NCI-H2227 treated with DMSO at 0.1 percent for 48 hours (cell line): ENCODE data around the gene UROS.

Source experiments
- DNase-seq: peaks from one replicate; lab custom pipeline; 2025; lab: John Stamatoyannopoulos, UW

Gene UROS

DNA sequence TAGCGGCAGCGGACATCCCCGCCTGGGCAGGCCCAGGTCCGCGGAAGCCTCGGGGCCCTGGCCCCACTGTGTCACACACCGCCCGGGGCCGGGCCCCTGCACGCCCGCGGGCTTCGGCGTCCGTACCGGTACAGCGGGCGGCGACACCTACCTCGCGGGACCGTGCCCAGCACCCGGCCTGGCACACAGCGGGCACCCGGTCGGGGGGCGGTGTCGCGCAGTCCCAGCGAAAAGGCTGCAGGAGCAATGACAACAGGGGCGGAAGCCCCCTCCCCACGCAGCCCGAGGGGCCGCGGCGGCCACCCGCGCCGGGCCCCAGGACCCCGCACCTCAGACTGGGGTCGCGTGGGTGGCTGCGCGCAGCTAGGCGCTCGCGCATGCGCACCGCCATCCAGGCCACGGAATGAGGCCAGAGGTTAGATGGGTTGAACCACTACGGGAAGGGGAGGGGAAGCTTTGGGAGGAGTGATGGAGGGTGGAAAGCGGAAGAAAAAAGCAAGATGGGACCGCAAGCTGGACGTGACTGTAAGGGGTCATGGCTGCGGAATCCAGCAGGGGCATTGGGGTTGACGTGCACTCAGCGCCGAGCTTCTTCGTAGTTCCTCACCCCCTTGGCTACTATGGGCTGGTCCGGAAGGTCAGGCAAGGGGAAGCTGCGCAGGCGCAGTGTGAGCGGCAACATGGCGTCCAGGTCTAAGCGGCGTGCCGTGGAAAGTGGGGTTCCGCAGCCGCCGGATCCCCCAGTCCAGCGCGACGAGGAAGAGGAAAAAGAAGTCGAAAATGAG lies at the start of gene UROS, which contains the start of gene BCCIP:
Gene UROS (minus strand): TSS at position 381 of the 785 bp plus-strand sequence. CDS start 6,759 bp downstream, outside the sequence.
Gene BCCIP (plus strand): TSS at position 669 of the 785 bp plus-strand sequence. CDS start 12 bp downstream, at position 681.
- peak; percentile 75 for DNase-seq

DNA sequence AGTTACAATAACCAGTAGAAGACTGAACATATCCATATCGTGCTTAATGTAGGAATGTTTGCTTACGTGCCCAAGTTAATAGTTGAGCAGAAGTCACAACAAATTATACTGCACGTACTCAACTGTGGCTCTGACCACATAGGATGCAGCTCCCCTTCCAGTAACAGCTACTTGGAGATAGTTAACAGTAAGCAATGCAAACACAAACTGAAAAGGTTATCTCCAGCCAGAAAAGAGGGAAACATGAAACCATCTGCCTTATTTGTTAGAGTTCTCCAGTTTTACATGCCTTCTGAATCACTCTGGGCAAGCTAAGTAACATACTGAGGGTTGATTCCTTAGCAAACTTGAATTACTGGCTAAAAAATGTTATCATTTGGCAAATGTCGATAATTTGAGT lies 48.3 kb upstream of the UROS start:
- no peak for DNase-seq

DNA sequence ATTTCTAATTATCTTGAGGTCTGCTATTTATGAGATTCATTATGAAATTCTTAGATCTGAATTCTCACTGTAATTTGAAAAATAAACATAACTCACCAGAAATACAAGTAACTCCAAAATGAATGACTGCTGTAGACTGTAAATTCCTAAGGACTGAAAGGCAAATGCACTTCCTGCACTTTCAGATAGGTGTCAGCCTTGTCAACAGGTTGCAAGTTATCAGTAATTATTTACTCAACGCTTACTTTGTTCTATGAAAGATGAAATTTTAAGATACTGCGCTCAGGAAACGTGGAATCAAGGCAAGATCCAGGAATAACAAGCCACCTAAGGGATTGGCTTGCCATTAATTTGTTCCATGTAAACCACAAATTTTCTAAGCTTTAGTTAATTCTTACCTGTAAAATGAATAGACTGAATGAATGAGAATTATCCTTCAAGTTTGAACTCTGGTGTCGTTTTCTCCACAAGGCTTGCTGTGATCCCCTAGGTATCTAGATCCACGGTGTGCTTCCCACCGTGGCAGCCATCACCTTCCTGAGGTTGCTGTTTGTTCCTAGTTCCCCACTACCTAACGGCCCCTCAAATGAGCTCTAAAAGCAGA lies 45.4 kb upstream of the UROS start:
- DNase-seq = peak; percentile 55

DNA sequence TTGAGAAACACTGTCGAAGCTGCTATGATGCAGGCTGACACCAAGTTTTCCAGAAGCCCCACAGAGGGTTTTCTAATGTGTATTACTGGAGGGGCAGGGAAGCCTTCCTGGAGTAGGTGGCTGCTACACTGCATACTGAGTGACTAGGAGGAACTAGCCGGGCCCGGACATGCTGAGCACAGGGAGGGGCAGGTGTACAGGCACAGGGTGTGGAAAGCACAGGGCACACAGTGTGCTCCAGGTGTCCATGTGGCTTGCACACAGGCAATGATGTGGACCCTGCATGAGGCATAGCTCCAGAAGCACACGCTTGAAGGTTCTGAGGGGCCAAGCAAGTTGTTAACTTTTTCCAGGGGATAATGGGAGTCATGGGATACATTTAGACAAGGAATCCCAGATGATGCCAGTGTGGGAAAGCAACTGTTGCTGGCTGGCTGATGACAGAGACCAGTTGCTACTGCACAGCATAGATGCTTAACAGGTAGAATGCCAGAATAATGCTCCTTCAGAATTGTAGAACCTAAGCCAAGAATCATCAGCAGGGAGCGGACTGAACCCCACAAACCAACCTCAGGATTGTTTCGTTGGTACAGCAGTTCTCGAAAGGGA lies 43.5 kb upstream of the UROS start:
- no peak for DNase-seq

DNA sequence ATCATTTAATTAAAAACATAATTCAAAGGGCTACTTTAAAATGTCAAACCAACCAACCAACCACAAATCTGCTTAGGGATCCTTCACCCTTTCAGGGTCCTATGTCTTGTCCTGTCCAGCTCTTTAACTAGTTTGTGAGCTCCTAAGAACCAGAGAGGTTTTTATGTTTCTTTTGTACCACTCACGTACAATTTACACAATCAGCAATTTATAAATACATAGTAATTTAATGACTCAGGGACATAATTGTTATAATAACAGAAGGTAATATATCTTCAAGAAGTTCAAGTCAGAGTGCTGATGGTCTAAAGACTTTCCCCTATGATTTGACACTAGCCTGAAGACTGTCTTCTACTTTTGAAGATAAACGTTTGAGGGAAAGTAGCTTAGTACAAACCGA lies 42.1 kb upstream of the UROS start:
- DNase-seq = no peak

DNA sequence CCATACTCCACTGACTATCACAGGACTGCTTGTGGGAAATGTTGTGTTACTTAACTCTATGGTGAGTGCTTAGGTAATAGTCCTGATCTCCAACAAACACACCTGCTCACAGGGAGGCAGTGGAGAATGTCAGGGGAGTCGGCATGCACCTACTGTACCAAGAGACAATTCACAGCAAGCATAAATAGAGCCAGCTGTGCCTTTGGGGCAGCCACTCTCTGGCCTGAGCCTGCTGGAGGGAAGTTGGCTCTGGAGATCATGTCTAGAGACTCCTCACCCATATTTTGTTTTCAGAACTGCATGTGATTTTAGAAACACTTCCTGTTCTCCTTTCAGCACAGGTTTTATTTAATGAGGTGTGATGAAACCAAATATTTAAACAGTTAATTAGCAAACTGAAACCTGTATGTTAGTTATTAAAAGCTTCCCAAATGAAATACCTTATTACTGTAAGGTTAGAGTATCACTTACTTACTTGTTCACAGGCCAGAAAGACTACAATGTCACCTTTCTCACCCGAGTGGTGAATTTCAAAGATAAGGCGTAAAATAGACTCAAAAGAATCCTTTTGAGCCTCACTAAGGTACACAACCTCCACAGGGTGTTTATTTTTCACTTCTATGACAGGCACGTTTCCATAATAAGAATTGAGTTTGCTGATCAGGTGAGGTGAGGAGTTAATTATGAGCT lies 36.2 kb upstream of the UROS start:
- DNase-seq = no peak

DNA sequence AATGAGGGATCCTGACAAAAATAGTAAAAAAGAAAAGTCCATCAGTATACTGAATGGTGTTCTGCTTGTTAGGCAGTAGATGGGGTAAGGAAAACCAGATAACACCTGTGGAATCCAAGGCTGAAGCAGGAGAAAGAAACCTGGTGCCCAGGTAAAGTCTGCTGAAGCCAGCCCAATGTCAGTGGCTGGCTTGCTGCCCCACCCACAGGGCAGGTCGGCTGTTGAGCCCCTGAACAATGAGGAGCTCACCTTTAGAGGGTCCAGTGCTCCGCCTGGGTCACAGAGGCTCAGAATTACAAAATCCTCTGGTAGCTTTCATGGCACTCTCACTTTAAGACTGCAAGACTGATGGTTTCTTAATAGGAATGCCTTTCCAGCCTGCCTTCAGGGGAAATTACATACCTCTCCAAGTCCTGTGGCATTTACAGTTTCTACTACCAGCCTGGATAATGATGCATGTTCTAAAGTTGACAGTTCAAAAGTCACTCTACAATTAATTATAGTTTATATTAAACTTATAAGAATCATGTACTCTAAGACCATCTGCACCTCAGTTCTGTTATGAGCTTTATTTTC lies 34.2 kb upstream of the UROS start:
- DNase-seq = no peak

DNA sequence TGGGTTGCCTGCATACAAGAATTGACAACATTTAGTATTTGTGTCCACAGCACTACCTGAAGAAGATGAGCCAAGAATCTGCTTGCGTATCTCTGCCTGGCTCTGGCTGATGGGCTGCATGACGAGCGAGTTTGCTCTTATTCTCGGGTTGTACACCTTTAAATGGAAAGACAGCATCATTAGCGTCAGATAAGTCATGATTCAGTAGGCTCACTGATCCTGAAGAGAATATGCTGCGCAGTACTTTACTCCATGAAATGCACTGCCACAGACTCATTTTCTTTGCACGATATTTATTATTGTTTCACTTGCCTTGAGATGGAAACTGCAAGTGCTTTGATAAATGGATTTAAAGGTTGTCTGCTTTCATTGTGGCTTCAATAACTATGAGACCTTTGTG lies 29.4 kb upstream of the UROS start:
- no peak for DNase-seq

DNA sequence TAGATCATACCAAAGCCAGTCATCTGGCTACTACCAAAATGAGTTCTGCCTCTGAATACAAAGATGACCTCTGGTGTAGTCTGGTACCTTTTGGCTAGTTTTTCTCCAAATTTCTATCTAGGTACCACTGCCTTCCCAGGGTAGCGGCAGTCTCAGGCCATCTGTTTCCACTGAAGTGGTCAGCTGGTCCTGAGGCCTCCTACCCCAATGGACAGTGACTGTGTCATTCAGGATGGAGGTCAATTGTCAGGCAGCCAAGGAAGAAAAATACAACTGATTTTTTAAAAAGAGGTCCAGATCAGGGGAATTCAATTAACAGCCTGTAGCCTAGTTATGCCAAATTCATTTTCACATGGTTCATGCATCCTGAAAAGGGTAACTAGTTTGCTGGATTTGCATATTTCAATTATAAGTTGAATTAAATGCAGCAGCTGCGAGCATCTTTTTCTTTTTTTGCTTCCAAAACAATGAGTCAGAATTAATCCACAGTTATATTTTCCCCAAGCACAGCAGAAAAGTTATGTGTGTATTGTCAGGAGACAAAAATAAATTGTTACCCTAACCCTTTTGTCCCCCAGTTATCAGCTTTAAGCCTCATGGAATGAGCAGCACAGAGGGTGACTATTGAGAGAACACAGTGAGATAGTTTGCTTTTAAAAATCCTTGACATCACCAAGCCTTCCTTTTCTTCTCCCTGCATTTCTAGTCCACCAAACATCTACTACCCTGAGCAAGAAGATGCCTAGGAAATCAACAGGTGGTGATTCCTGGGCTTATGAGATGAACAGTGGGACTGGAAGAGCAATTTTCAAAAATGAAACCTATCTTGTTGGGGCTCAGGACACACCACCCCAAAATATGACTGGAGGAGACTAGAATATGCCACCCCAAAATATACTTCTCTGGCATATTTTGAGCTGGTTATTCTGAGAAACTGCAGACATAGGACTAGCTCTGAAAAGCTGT lies 28.0 kb upstream of the UROS start:
- no peak for DNase-seq

DNA sequence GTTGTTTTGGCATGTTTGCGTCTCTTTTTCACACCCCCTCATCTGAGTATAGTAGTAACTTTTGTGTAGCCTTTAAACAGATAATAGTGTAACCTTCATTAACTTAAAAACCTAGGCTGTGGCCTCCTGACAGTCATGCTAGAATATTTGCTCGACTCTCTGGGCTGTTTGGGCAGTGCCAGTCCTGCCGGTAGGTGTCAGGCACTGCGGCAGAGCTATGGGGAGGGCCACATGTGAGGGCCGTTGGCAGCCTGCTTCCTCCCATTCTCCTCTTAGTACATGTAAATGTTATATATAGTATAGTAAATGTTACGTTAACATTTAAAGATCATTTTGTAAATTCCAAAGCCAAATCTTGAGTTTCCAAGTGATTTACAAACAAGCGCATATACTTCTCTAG lies 26.4 kb upstream of the UROS start:
- DNase-seq = no peak

DNA sequence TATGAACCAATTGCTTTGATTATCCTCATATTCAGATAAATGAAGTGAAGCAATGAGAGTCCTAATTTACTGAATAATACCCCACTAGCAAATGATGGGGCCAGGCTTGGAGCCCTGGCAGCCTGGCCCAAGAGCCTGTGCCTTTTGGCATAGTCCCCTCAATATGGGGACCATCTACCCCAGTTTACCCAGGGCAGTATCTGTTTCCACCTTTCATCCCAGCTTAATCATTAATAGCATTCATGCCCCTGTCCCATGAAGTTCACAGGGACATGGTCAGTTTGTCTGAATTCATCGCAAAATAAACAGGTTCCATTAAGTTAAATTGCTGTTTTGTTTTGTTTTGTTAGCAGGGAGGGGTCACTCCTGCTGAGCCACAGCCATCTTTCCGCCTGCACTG lies 25.8 kb upstream of the UROS start:
- DNase-seq = no peak

DNA sequence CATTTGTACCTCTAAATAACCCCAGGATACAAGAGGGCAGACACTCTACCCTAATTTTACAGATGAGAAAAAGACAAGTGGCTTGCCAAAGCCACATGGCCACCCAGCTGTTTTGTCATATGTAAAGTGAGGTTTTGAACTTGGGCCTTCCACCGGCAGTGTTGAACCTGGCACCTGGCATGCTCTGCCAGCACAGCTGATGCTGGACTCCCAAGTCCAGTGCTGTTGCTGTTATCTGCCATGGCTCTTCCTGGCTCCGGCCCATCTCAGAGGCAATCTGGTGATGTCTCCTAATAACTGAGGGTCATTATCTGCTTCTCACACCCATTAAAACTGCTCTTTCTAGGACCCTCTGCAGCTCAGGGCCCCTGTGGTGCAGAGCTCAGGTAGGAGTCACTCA lies 25.3 kb upstream of the UROS start:
- DNase-seq = no peak

DNA sequence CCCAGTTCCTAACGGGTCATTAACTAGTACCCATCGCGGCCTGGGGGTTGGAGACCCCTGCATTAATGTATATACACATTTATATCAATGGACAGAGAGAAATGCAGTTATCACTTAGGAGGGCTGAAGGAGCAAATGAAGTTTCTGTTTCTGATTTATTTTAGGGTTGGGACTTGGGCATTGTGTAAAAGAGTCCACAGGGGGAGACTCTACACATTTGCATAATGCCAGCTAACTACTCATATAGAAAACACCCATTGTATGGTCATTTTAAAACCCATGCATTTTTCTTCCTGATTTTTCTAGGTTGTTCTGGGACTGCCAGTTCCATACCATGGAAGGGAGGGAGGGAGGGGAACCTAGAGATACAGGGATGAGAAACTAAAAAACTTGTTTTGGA lies 23.8 kb upstream of the UROS start:
- DNase-seq = no peak

DNA sequence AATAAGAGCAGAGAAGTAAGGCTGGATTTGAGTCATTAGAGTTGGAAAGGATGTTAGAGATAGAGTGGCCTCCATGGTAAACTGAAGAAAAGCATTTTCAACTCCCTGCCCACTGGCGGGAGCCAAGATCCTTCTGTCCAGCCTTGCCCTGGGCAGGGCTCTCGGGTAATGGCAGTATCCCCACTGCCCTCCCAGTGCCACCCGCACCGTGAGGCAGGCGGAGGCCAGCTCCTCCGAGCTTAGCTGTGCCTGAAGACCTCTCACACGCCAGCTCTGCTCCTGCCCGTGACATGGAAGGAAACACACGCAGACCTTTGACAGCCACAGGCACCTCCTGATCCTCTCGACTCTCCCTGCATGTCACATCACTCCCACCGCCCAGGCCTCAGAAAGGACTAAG lies 22.6 kb upstream of the UROS start:
- no peak for DNase-seq

DNA sequence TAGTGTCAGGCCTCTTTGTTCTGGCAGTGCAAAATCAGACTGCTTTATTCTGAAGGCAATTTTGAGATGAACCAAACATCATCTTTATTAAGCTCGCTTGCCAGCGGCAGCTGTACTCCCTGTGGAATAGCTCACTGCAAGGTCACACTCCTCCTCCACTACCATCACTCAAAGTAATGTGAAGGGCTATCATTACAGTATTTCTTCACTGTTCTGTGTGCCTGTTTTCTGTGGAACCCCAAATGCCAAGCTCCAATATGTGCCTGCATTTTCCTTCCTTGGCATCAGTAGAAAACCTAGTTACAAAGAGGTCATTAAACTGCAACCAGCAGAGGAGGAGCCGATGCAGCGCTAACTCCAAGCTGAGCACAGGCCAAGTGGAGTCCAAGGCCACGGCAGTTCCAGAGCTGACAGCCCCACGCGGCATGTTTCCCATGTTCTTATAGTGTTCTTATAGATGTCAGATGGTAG lies 21.7 kb upstream of the UROS start:
- peak; percentile 42 for DNase-seq

DNA sequence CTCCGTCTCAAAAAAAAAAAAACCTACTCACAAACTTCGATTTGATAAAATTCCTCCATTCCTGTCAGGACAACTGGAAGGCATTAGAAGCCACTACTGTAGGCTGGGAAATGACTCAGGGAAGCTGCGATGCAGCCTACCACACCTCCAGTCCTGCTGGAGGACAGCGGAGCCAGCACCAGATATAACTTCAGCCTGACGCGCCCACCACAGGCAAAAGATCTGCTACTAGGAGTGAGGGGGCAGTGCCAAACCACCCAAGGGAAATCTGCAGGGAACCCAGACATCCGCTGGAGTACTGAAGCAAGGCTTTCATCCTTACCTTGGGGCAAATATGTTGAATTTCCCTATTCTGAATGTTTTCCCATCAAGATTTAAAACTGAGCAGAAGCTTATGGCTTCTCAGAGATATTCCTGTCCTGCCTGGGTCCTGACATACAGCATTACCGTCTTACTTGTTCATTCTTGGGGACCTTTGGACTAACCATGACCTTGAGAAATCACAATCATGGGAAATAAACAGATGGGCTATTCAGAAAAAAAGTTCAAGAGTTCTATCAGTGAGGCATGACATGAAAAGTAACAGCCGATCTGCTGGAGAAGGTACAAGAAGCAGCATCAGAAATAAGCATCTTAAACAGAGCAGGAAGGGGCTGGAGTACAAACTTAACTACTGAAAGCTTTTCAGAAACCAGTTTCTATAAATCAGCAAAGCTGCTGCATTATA lies 20.7 kb upstream of the UROS start:
- no peak for DNase-seq

DNA sequence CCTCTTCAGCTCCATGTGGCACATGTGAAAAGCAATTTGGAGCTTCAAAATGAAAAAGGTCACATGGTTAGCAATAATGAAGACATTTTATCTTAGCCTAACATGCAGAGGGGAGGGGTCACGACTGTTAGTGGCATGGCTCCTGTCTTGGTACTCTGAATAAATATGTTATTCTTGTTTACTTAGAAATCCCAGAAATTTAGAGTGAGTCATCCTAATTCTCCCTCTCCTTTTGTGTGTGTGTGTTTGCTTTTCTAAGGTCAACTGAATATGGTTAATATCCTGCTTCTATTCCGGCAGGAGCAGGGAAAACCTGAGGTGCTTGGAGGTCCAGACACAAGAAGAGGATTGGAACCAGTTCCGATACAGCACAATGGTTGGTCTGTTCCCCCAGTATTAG lies 17.9 kb upstream of the UROS start:
- DNase-seq = no peak

DNA sequence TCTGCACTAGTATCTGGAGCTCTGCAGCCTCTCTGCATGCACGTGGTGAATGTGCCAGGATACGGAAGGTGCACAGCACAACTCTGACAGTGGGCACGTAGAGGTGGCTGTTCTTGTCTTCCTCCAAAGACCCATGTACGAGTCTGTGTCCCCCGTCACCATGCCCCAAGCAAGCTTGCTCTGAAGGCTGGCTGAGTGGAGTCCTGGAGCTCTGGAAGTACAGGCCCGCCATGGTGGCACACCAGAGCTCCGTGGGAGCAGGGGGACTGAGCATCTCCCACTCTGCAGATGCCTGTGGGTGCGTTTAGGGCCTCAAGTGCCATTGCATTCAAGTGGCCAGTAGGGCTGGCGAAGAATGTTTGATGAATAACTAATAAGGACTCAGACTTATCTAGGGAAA lies 17.3 kb upstream of the UROS start:
- no peak for DNase-seq

DNA sequence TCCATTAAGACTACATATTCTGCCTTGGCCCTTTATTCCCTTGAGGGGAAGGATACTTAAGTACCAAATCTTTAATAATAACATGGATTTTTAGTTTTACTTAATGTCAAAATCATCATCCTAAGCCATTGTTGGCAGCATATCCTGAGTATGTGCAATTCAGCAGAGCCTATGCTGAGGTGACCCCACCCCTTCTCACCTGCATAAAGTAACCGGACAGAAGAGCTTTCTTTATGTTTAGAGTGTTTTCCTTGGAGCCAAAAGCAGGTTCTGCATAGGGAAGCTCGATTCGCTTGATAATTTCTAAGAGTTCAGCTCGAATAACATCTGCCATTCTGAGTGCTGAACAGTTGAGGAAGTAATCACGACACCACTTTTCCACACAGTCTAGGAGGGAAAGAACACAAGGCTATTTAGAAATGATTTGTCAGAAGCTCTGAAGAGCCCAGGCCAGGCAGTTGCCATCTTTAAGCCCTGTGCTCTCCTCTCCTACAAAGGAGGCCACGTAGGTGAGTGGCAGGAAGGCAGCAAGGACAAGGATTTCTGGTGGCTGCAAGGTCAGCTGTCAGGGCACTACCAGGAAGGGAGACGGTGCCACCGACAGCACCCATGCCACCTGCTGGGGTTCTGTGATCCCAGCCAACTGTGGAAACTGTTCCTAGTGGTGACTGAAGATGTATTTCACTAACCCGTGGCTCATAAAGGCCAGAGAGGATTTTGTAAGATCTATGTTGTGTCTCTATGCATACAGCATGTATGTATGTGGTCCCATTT lies 15.9 kb upstream of the UROS start:
- DNase-seq = no peak

DNA sequence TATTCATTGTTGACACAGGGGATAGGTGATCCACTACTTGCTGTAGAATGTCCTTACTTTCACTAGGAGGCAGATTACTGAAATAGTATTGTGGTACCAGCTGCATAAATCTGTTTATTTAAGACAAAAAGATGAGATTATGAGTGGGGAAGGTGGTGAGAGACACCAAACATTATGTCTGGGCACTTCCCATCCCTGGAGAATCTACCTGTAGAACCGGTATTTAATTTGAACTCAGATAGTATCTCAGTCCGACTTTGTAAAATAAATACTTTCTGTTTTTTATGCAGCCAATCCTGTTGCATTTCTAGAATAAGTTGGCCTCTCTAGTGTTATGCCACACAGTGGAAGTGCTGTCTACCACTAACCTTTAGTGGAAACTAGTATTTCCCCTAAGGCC lies 13.7 kb upstream of the UROS start:
- DNase-seq = no peak
